HPDE6-E6E7 (cell line): ENCODE measurements around the gene PRDM11.

Experiments used
- DNase-seq: peaks from one replicate; pipeline ENCODE4 v3.0.0; 2011; ENCODE audit warnings: missing footprints; ENCODE audit errors: extremely low spot score

The PRDM11 gene

DNA sequence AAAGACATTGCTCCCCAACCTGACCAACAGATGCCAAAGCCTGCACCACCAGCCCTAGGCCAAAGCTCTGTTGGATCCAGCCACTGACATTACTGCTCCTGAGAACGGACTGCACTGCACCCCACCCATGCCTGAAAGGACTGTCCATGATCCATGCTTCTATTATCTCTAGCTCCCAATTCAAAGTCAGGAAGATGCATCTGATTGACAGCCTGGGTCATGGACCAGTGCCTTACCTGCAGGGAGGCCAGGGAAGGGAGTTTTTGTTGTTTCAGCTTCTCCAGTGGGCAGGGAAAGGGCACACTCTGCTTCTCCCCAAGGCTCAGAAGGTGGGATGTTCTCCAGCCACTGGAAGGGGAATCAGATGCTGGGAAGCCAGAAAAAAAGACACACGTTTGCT, 4.8 kb upstream of the PRDM11 start:
- no peak for DNase-seq

DNA sequence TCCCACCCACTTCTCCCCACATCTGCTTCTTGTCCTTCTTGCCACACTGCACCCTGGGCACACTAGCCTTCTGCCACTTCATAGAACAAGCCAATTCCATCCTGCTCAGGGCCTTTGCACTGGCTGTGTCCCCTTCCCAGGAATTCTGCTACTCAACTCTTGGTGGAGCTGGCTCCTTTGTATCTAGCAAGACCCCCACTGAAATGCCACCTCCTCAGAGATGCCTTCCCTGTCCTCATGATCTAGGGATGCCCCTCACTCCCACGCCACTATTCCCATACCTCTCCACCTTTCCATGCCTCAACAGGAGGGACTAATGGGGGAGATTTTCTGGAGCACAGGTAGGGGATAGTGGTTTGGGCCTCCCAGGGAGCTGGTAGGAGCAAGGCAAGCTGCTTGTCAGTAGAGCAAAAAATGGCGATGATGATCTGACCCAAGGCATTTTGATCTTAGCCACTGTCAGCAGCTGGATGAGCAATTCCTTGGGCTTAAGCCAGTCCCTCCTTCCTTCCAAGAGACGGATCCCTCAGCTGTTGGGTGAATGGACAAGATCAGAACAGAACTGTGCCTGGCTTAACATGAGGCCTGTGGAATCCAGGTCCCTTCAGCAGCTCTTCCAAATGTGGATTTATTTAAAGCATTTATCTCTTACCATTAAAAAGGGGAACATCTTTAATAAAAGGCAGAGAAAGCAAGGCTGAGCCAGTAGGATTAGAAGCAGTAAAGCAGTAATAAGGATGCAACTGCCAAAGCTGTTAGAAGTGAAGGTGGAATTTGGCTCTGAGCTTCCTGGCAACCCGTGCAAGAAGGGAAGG, 4.0 kb upstream of the PRDM11 start:
- DNase-seq = no peak

DNA sequence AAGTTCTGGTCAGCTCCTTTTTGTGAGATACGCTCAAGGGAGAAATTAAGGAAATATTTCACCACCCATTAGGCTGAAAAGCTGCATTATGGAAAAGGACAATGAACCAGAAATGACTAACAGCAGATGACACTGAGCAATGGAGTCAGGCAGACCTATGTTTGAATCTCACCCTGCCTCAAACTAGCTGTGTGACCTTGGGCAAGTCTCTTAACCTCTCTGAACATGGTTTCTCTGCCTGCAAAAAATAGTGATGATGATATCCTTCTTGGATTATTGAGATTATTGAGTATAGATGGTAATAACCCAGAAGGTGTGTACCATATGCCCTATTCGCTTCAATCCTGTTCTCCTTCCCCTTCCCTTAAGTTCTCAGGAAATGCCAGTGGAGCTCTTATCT, 2.9 kb upstream of the PRDM11 start:
- DNase-seq = no peak

GRCh38 chr11:45144126-45145082, 2.0 kb upstream of the PRDM11 start:
- DNase-seq = no peak

DNA sequence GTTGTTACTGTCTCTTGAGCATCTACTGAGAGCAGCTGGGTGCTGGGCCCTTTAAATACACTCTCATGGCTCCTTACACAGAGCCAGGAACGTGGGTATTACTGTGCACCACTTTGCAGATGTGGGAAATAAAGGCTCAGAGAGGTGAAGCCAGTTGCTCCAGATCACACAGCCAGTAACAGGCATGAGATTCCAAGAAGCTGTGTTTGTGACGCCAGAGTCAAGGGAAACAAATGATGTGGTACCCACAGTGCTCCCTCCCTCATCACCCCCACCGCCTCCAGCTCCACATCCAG, 1.4 kb upstream of the PRDM11 start:
- no peak for DNase-seq

DNA sequence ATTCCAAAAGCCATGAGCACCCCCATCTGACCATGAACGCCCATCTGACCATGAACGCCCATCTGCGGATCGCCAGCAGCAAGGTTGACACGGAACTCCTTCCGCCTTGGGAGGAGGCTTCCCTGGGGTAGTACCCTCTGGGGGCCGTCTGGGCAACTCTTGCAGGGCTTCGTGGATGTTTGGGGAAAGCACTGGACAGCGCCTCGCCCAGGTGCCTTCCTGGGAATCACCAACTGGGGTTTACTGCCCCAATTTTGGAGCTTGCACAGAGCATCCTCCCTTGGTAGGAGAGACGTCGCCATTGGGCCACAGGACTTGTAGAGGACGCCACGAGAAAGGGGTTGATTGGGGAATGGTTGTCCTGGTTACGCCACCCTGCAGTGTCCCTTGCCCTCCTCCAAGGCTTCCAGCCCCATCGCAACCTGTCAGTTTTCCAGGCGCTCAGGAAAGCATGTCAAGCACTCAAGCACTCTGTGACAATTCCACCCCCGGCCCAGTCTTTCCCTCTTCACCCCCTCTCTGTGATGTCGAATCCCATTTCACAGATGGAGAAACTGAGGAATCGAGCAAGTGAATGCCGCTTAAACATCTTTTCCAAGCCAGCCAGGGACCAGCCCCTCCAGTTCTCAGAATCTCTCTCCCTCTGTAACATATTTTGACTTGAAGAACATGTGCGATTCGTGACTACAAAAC, 914 bp upstream of the PRDM11 start:
- no peak for DNase-seq

- peak; percentile 94 for DNase-seq
Observed at GRCh38 chr11:45147017-45147728, 734 bp downstream of the PRDM11 start.

- no peak for DNase-seq
Observed at GRCh38 chr11:45147891-45148675, 1.6 kb downstream of the PRDM11 start.

- no peak for DNase-seq
Observed at GRCh38 chr11:45149483-45150056, 3.1 kb downstream of the PRDM11 start.

GRCh38 chr11:45150301-45150700, 3.9 kb downstream of the PRDM11 start:
- no peak for DNase-seq

GRCh38 chr11:45150943-45151342, 4.5 kb downstream of the PRDM11 start:
- DNase-seq = no peak

- DNase-seq = no peak
Observed at GRCh38 chr11:45151362-45151982, 5.0 kb downstream of the PRDM11 start.

- no peak for DNase-seq
Observed at GRCh38 chr11:45152740-45153595, 6.5 kb downstream of the PRDM11 start.

DNA sequence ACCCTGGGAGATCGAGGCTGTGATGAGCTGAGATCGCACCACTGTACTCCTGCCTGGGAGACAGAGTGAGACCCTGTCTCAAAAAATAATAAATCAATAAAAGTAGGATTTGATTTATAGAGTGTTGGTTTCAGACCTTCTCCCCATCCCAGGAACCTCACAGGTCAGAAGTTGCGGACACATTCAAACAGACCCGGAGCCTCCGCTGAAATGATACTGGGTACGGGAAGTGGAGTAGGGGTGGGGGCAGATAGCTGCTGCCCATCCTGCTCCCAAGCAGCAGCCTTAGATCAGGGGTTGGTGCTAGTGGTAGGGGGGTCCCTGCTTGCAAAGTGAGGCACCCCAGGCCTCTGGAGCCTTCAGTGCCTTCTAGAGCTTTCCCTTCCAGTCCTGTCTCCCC, 7.8 kb downstream of the PRDM11 start:
- no peak for DNase-seq

DNA sequence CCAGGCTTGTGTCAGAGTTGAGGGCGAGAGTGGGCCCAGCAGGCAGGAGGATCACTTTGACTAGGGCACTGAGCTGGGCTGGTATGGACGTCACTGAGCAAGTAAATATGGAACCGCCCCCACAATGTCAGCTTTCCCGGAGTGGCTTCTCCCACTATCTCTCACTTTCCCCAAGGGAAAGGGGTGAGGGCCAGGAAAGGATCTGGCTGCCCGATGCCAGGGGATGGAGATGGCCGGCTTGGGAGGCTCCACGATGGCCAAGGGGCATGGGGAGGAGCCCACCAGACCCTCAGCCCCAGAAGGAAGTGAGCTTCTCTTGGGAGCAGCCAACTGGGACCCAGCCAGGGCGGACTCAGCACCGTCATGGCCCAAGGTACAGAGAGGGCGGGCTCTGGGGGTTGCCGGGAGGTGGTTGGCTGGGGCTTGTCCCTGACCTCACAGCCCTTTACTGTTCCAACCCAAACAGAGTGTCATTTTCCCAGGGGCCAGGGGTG, 8.7 kb downstream of the PRDM11 start:
- no peak for DNase-seq

GRCh38 chr11:45155627-45156180, 9.3 kb downstream of the PRDM11 start:
- no peak for DNase-seq

DNA sequence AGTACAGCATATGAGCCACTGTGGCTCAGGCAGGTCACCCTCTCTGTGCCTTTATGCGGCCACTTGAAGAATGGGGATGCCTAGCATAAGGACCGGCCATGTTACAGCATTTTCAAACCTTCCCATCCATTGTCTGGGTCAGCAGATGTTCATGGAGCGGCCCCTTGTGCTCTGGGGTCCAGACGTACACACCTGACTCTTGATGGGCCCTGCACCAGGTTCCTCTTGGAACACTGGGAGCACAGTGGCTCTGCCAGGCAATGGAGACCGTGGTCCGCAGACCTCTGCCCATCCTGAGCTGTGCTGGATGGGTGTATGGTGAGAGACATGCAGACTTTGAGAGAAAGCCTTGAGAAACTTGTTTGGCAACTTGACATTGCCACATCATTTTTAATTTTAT, 9.8 kb downstream of the PRDM11 start:
- no peak for DNase-seq

DNA sequence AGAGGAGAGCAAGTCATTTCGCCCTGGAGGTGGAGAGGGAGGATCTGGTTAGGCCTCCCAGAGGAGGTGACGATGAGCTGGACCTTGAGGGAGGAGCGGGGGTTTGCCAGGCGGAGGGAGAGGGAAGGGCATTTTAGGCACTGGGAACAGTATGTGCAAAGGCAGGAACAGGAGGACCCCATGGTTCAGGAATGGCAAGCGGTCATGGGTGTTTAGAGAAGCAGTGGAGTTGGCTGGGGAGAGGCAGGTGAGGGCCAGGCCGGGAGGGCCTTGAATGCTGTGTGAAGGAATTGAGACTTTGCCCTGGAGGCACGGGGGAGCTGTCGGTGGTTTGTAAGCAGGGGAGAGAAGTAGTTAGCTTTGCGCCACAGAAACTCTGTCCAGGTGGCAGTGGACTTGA, 10.3 kb downstream of the PRDM11 start:
- no peak for DNase-seq
